Glomerular visceral epithelial cell (primary cell): ENCODE results near the gene TUFM.
"Not testable (repeated sequence)": the region's sequence is repeated elsewhere in the genome, so short reads cannot be mapped to it uniquely, and the experiment has no call there.

Experiments used
- DNase-seq: peaks from one replicate; pipeline ENCODE4 v3.0.0-alpha.2; 2016; ENCODE audit errors: extremely low spot score

The TUFM gene

GRCh38 chr16:28802235-28803019, 43.7 kb downstream of the TUFM start:
- not testable (repeated sequence) for DNase-seq
